Stimulated activated CD4-positive, alpha-beta T cell treated with anti-CD3 and anti-CD28 coated beads, Interleukin-2, amount 100 ng/mL, for 48 hours (primary cell): ENCODE data around the gene ARL4A.
"Not testable (repeated sequence)": the region's sequence is repeated elsewhere in the genome, so short reads cannot be mapped to it uniquely, and the experiment has no call there.

Experiments used
- DNase-seq, 2 donors: peaks; one replicate each; pipeline ENCODE4 v3.0.0-alpha.2; 2020

Gene ARL4A

GRCh38 chr7:12686891-12687717 is at the start of gene ARL4A:
Gene ARL4A, plus strand, starts transcription at chr7:12687633. Its CDS starts 622 bp downstream, at chr7:12688255.
- peak; percentile 87 to 88 for DNase-seq

- DNase-seq: no peak
Observed at GRCh38 chr7:12637819-12638592, 49.4 kb upstream of the ARL4A start.

- DNase-seq: no peak
Observed at GRCh38 chr7:12638851-12639456, 48.5 kb upstream of the ARL4A start.

GRCh38 chr7:12640299-12641096 is 46.9 kb upstream of the ARL4A start:
- no peak for DNase-seq

DNA sequence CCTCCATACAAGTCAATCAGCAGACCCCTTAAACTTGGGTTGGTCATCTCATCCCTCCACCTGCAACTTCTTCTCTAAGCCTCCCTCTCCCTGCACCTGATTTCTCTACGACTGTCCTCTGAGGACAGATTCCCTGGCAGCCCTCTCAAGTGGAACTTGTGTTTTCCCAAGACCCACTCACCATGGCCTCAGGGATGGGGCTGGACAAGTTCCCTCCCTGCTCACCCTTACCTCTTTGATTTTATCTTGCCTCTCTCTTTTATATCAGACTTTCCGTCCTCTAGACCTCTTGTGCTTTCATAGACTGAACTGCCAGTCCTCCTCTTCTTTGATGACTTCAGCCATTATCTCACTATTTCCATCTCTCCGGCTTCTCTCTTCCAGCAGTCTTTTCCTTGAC is 46.2 kb upstream of the ARL4A start:
- DNase-seq: no peak

DNA sequence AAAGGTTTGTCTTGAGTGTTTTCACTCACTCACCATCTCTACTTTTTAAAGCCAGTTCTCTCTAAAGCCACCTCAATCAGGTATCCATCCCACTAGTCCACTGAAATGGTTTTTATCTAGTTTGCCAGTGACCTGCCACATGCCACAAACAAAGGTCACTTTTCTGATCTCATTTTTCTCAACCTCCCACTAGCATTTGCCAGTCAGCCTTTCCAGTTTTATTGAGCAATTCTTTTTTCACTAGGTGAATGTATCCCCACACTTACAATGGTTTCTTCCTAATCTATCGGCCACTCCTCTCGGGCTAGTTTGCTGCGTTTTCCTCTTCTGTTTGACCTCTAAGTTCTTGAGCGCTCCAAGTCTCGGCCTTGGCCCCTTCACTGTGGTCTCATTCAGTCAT is 44.9 kb upstream of the ARL4A start:
- no peak for DNase-seq

DNA sequence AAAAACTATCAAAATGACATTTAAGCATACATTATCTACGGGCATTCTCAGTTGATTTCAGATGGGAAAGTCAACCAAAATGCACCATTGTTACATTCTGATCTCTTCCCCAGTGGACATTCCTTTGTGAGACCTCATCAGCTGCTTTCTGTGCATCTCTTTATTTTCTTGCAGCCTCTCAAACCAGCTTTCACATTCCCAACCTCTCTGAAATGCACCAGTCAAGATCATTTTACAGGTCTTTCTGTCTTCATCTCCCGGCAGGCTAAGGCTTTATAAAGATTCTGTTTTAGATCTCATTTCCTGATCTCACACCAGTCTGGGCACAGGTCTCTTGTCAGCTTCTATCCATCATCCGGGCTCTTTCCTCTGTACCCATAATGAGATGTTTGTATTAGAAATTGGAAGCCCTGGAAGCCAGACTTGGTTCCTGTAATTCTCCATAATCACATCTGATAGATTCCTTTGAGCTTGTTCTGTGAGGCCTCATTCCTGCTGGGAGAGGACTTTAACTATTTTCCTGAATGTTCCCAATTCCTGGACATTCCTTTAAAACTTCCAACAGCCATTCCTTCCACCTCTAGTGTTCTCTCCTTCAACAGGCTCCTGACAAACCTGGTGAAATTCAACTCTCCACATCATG is 44.3 kb upstream of the ARL4A start:
- DNase-seq: no peak

DNA sequence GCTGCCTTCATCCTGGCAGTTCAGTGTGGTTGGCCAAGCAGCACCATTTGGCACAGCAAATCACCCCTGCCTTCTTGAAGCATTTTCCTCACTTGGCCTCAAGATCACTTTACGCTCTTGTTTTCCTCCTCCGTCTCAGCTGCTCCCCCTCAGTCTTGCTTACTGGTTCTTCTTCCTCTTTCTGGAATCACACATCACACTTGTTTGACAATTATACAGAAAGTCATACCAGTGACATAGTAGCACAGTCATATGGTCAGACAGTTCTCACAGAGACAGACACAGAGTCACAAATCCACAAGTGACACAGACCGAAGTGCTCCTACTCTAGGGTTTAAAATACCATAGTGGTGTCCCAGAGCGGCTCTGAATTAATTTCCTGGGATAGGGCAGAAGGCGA is 43.8 kb upstream of the ARL4A start:
- DNase-seq: no peak

DNA sequence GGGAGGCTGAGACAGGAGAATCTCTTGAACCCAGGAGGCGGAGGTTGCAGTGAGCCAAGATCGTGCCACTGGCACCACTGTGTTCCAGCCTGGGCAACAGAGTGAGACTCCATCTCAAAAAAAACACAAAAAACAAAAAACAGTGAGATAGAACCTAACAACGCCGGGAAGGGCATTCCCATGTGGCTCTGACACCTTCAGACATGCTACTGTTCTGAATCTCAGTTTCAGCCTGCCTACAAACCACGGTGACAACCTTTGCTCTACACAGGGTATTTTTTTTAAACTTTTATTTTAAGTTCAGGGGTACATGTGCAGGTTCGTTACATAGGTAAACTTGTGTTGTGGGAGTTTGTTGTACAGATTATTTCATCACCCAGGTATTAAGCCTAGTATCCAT is 42.2 kb upstream of the ARL4A start:
- not testable (repeated sequence) for DNase-seq

GRCh38 chr7:12646139-12646538 is 41.3 kb upstream of the ARL4A start:
- no peak for DNase-seq

- DNase-seq: no peak
Observed at GRCh38 chr7:12647364-12648219, 39.8 kb upstream of the ARL4A start.

DNA sequence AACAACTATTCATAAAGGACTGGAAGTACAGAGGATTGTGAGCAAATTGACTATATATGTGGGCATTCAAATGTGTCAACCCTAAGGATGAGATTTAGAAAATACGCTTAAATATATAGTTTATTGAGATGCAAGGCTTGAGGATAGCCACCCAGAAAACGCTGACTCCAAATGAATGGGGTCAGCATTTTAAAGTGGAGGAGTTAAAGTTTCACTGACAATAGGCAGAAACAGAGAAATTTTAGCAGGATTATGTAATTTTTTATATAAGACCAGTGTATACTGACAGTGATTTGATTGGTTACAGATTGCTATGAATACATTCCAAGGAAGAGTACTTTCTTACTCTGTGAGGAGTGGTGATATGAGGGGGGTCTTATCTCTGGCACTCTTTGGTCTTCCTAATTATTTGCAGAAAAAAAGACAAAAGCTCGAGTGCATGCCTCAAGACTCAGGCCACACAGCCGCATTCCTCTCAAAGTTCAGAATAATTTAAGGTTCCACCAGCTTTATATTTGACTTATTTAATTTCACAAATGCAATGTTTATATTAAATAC is 38.6 kb upstream of the ARL4A start:
- DNase-seq: no peak

- DNase-seq: no peak
Observed at GRCh38 chr7:12649348-12649747, 38.1 kb upstream of the ARL4A start.

- DNase-seq: no peak
Observed at GRCh38 chr7:12650080-12650479, 37.4 kb upstream of the ARL4A start.

DNA sequence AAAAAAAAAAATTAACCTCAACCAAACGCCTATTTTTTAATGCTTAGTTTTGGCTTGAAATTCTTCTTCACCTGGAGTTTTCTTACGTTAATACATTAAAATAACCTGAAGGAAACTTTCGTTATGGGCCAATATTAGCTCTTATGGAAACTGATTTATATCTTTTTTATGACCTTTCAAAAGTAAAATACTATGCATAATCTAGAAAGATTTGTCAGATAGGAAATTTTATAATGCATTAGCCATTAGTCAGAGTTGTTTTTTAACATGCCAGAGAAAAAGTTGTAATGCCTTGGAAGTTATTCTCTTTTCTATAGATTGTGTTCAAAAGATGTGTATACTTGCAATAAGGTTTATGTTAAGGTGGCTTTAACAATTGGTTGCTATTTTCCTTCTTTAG is 34.3 kb upstream of the ARL4A start:
- DNase-seq: no peak

- no peak for DNase-seq
Observed at GRCh38 chr7:12653518-12653917, 33.9 kb upstream of the ARL4A start.

GRCh38 chr7:12655161-12655560 is 32.3 kb upstream of the ARL4A start:
- DNase-seq: no peak

- DNase-seq: not testable (repeated sequence)
Observed at GRCh38 chr7:12660423-12660822, 27.0 kb upstream of the ARL4A start.

DNA sequence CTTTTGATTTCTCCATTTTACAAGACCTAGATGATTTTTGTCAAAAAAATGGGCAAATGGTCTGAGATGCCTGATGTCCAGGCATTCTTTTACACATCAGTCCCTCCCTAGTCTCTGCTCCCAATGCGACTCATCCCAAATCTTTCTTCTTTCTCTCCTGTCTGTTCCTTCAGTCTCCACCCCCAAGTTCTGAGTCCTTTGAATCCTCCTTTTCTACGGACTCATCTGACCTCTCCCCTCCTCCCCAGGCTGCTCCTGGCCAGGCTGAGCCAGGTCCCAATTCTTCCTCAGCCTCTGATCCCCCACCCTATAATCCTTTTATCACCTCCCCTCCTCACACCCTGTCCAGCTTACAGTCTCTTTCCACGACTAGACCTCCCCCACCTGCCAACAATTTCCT is 26.4 kb upstream of the ARL4A start:
- not testable (repeated sequence) for DNase-seq

GRCh38 chr7:12661581-12661980 is 25.9 kb upstream of the ARL4A start:
- no peak for DNase-seq
